Stimulated activated naive B cell treated with anti-CD40 and anti-IgM and Interleukin-4, amounts not matched to agents 10 μg/mL and 1 μg/mL and 100 μg/mL, for 72 hours (primary cell): Measurements from ENCODE around the gene LRFN2.

Source experiments
- ATAC-seq, 2 donors: fragments of 150-1000 bp; cut with Tn5 transposase; replicated peaks; 2 replicates each; pipeline ENCODE4 v1.10.0; 2021; ENCODE audit warnings: moderate library complexity in 1 of 2
- DNase-seq: peaks from one replicate; pipeline ENCODE4 v3.0.0; 2021
- H3K27ac Mint-ChIP-seq: one replicate; pipeline ENCODE4 v1.8.0; 2022; ENCODE audit warnings: mild to moderate bottlenecking, mixed read lengths
- H3K27me3 Mint-ChIP-seq, 2 donors: one replicate each; pipeline ENCODE4 v1.8.0; 2022; ENCODE audit warnings: mixed read lengths in 2 of 2
- H3K36me3 Mint-ChIP-seq, 2 donors: one replicate each; pipeline ENCODE4 v1.8.0; 2022; ENCODE audit warnings: mixed read lengths in 2 of 2, mild to moderate bottlenecking in 1 of 2
- H3K4me1 Mint-ChIP-seq, 2 donors: one replicate each; pipeline ENCODE4 v1.8.0; 2022; ENCODE audit warnings: mixed read lengths in 2 of 2, mild to moderate bottlenecking in 1 of 2
- H3K4me3 Mint-ChIP-seq, 2 donors: one replicate each; pipeline ENCODE4 v1.8.0; 2022; ENCODE audit warnings: mild to moderate bottlenecking in 2 of 2, mixed read lengths in 2 of 2, moderate library complexity in 1 of 2
- H3K9me3 Mint-ChIP-seq, 2 donors: one replicate each; pipeline ENCODE4 v1.8.0; 2022; ENCODE audit warnings: mixed read lengths in 2 of 2, mild to moderate bottlenecking in 1 of 2

LRFN2 gene

DNA sequence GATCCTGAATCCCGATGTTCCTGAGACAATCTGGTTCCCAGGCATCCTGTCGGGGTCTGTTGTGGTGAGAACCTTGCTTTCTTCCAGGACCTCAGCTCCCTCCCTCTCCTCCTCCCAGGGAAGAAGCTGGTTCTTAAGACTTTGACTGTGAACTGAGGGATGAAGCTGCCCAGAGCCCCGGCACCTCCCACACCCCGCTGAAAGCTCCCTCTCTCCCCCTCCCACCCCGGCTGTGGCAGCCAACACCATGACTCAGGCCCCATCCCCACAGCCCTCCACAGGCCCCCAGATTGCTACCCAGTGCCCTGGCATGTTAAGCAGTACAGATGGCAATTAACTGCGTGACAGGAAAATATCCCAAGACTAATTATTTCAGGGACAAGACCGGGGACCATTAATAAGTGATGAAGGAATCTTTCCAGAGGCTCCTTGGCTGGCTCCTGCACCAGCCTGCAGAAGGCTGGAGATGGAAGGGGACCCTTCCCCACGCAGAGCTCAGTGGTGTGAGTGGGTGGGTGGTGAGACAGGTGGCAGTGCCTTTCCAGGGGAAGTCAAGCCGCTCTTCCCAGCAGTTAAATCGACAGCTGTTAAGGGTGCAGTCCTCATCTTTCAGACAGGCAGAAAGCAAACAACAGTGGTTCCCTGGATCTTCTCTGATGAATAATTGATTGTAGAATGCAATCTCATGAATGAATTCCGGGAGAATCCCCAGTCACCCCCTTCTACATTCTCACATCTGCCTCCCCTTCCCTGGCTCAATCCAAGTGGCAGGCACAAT is 237.9 kb downstream of the LRFN2 start:
- Mint-ChIP-seq H3K27me3 (no peaks in the 10 kb centered on the region), H3K4me3 (no peak overlapping the region), H3K27ac (no peak overlapping the region), H3K36me3 (no peaks in the 10 kb centered on the region), H3K9me3 (no peaks in the 10 kb centered on the region), H3K4me1 (no peaks in the 10 kb centered on the region)
- no peak for DNase-seq
- ATAC-seq, result no peak

DNA sequence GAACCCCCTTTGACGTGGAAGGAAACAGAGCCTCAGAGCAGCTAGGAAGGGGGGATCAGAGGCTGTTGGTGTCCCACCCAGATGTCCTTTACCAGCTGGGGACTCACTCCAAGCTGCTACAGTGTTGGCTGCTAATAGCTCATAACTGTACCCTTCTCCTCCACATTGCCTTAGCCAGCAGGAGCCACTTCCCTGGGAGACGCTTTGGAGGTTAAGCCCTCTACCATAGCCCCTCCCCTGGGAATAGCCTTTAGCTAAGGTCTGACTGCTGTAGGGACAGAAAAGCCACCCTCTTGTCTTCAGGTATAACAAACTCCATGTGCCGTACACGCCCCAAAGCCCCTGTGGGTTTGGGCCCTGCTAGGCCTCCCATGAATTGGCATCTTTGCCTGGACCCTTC is 238.6 kb downstream of the LRFN2 start:
- ATAC-seq (no peak), DNase-seq (no peak)
- H3K9me3 Mint-ChIP-seq, result no peaks in the 10 kb centered on the region
- no peaks in the 10 kb centered on the region for H3K27me3 Mint-ChIP-seq
- H3K4me1 Mint-ChIP-seq, result no peaks in the 10 kb centered on the region
- H3K27ac Mint-ChIP-seq, result no peak overlapping the region
- H3K4me3 Mint-ChIP-seq, result no peak overlapping the region
- no peaks in the 10 kb centered on the region for H3K36me3 Mint-ChIP-seq

DNA sequence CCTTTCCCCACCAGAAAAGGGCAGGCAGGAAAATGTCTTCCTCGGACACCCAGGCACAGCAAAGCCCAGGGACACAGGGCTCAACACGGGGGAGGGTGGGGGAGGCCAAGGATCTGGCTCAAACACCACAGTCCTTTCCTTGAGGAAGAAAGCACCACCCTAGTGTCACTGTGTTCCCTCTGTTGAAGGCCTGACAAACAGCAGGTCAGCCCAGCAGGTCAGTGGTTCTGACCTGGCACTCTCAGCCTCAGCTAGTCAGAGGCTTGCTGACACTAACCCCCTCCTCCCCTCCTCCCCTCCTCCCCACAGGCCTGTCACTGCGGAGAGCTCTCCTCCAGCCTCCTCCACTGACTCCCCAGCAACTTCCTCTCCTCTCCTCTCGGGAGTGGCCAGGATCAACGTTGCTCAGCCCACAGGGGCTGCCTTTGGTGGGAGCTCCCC is 239.6 kb downstream of the LRFN2 start:
- DNase-seq (no peak), ATAC-seq (no peak)
- Mint-ChIP-seq H3K27me3 (peaks cover 0 to 3% of the 10 kb centered on the region in 2 donors), H3K36me3 (no peaks in the 10 kb centered on the region), H3K4me3 (no peak overlapping the region), H3K9me3 (no peaks in the 10 kb centered on the region), H3K4me1 (no peaks in the 10 kb centered on the region), H3K27ac (no peak overlapping the region)

DNA sequence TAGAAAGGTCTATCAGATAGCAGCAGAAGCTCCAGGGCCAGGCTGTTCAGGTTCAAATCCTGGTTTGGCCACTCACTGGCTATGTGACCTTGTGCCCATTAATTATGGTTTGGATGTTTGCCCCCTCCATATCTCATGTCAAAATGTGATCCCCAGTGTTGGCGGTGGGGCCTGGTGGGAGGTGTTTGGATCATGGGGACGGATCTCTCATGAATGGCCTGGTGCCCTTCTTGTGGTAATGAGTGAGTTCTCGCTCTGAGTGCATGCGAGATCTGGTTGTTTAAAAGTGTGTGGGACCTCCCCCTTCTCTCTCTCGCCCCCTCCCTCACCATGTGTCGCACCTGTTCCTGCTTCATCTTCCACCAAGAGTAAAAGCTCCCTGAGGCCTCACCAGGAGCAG is 240.9 kb downstream of the LRFN2 start:
- no peak for ATAC-seq
- H3K27ac Mint-ChIP-seq, result no peak overlapping the region

DNA sequence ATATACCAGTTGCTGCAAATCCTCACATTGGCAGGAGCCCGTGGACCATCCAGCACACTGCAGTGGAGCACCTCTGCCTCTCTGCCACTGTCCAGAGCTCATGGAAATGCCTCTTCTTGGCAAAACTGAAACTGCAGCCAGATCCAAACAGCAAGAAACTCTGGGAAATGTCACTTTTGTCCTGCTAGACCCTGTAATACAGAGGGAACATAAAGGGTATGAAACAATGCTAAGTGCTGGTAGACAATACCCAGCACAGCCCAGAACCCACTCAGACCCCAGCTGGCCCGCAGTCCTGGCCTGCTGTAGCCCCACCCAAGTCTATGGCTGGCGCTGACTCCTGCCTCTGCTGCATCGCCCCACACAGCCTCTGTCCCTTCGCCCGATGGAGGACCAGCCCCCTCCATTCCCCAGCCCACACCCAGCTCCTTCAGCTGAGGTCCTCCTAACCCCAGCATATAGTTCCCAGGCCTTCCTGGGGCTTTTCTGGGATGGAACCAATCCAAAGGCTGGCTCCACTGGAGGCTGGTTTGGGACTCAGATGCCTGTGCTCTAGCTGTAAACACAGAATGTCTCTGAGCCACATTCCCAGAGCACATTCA is 242.5 kb downstream of the LRFN2 start:
- DNase-seq (no peak), ATAC-seq (no peak)
- Mint-ChIP-seq H3K4me1 (no peaks in the 10 kb centered on the region), H3K27ac (no peak overlapping the region), H3K4me3 (no peak overlapping the region), H3K9me3 (no peaks in the 10 kb centered on the region), H3K27me3 (peaks cover 0 to 5% of the 10 kb centered on the region in 2 donors), H3K36me3 (no peaks in the 10 kb centered on the region)

More for the DNA sequence above, 240.9 kb downstream of the LRFN2 start:
- H3K4me3 Mint-ChIP-seq, result no peak overlapping the region
- H3K27me3 Mint-ChIP-seq, result peaks cover 0 to 5% of the 10 kb centered on the region in 2 donors
- H3K9me3 Mint-ChIP-seq, result no peaks in the 10 kb centered on the region
- H3K36me3 Mint-ChIP-seq, result no peaks in the 10 kb centered on the region
- no peak for DNase-seq
- H3K4me1 Mint-ChIP-seq, result no peaks in the 10 kb centered on the region

DNA sequence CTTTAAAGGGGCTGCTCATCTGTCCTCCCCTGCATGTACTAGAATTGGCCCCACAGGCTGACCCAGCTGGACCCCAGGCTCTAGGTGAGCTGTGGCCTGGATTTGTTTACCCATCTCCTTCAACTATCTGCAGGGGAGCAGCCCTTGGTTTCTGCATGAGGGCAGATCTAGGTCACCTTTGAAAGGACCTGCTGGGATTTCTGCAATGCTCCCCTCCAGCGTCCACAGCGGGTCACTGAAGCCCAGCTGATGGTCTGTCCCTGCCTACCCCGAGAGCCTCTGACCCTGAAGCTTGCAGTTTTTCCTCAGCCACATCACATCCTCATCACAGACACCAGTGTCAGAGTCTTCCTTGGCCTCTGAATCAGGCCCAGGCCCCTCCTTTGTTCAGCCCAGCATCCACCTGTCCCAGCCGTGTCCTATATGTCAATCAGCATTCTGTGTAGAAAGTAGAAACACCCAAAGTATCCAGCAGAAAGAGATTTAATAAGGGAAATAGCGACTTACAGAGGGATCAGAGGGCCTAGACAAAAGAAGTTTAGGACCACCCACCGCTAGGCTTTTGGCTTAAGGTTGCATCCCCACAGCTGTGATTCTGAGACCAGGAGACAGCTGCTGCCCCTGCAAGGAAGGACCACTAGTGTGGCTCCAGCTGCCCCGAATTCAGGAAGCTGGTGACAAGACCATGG is 243.1 kb downstream of the LRFN2 start:
- no peak for ATAC-seq
- Mint-ChIP-seq H3K36me3 (no peaks in the 10 kb centered on the region), H3K9me3 (no peaks in the 10 kb centered on the region), H3K4me1 (no peaks in the 10 kb centered on the region), H3K27me3 (peaks cover 0 to 5% of the 10 kb centered on the region in 2 donors), H3K27ac (no peak overlapping the region), H3K4me3 (no peak overlapping the region)
- no peak for DNase-seq

DNA sequence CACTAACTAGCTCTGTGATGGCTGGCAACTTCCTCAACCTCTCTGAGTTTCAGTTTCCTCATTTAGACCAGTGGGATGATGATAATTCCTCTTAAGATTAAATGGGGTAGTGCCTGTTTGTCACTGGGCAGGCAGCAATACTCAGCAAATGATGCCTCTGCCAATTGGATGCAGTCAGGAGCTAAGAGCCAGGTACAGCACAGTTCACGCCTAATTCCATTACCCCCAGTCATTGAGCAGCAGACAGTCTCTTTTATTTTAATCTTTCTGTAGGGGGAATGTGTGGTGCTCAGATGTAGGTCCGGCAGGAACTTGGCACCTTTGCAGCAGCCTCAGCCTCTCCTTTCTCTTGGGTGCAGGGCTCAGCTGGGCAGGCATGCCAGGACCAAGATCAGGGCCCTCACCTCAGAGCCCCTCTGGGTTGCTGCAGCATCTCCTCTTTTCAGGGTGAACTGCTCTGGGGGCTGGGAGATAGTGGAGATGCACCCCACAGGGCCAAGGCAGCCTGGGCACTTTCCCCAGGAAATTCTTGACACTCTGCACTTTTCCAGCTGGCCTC is 243.8 kb downstream of the LRFN2 start:
- Mint-ChIP-seq H3K9me3 (no peaks in the 10 kb centered on the region), H3K4me1 (no peaks in the 10 kb centered on the region), H3K4me3 (no peak overlapping the region), H3K36me3 (no peaks in the 10 kb centered on the region), H3K27me3 (peaks cover 0 to 6% of the 10 kb centered on the region in 2 donors), H3K27ac (no peak overlapping the region)
- DNase-seq (no peak), ATAC-seq (no peak)

DNA sequence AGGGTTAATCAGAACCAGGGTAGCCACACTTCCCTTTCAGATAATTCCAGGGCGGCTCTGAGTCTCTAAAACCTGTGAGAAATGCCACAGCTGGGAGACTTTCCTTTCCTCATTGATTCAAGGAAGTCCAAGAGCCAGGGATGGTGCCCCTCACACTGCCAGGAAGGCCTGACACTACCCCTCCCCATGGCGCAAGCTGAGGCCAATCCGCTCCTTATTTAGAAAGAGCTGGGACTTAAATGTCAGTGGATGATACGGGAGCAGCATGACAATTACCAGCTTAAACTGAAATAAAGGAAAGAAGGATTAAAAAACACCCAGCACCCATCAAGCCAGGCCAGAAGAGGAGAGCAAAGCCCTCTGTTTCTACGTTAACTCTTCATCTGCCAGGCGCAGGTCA is 244.4 kb downstream of the LRFN2 start:
- ATAC-seq, result no peak
- no peak overlapping the region for H3K4me3 Mint-ChIP-seq

DNA sequence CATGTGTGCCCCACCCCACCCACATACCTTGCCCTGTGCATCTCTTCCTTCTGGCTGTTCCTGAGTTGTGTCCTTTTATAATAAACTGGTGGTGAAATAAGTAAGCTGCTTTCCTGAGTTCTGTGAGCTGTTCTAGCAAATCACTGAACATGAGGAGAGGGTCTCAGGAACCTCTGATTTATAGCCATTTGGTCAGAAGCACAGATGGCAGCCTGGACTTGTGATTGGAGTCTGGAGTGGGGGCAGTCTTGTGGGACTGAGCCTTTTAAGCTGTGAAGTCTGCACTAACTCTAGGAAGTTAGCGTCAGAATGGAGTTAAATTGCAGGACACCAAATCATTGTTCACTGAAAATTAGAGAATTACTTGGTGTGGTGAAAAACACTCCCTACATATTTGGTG is 245.4 kb downstream of the LRFN2 start:
- Mint-ChIP-seq H3K27me3 (peaks cover 14 to 22% of the 10 kb centered on the region in 2 donors), H3K36me3 (no peaks in the 10 kb centered on the region), H3K4me1 (no peaks in the 10 kb centered on the region), H3K9me3 (no peaks in the 10 kb centered on the region), H3K4me3 (no peak overlapping the region), H3K27ac (no peak overlapping the region)
- DNase-seq, result no peak
- no peak for ATAC-seq

More for the DNA sequence above, 244.4 kb downstream of the LRFN2 start:
- Mint-ChIP-seq H3K4me1 (no peaks in the 10 kb centered on the region), H3K36me3 (no peaks in the 10 kb centered on the region), H3K9me3 (no peaks in the 10 kb centered on the region), H3K27ac (no peak overlapping the region), H3K27me3 (peaks cover 6 to 12% of the 10 kb centered on the region in 2 donors)
- DNase-seq, result no peak
